NCI-H1092 treated with DMSO at 0.1 percent for 48 hours (cell line): ENCODE measurements around the gene ZBTB7C.

Source experiments
- DNase-seq: peaks from one replicate; lab custom pipeline; 2025; lab: John Stamatoyannopoulos, UW

ZBTB7C gene

DNA sequence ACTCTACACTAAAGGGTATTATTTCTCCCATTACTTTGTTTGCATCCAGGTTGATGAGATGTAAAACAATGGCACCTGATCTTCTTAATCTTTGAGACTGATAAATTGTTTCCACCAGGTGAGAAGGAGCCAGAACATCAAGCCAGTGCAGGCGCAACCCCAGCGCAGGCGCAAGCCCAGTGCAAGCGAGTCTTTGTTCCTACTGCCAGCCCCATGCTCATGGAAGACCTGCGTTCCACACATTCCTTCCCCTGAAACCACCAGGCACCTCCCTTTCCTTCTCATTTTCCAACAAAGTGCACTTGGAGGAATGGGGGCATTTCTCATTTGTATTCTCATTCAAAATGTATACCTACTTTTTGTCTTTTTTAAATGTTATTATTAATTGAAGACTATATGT lies 290.0 kb downstream of the ZBTB7C start:
- DNase-seq: no peak

GRCh38 chr18:48116873-48117630 lies 292.1 kb downstream of the ZBTB7C start:
- DNase-seq: no peak

GRCh38 chr18:48116017-48116416 lies 293.2 kb downstream of the ZBTB7C start:
- DNase-seq: no peak

DNA sequence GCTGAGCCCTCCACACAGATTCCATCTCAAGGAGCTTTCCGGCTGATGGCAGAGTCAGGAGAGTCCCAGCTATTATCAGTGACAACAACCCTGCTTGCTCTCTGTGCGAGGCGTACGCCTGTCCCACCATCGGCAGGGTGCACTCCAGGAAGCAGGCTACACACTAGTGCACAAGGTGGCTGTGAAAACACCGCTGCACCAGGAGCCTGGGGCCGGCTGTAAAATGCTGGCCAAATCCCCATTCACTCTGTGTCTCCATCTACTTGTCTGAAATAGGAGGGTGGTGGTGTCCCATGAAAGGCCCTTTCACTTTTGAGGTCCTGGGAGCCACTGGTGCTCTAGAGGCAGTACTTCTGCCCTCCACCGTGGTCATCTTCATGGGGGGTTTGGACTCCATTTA lies 295.5 kb downstream of the ZBTB7C start:
- no peak for DNase-seq

GRCh38 chr18:48111587-48111986 lies 297.6 kb downstream of the ZBTB7C start:
- no peak for DNase-seq

GRCh38 chr18:48110797-48111196 lies 298.4 kb downstream of the ZBTB7C start:
- DNase-seq: no peak

DNA sequence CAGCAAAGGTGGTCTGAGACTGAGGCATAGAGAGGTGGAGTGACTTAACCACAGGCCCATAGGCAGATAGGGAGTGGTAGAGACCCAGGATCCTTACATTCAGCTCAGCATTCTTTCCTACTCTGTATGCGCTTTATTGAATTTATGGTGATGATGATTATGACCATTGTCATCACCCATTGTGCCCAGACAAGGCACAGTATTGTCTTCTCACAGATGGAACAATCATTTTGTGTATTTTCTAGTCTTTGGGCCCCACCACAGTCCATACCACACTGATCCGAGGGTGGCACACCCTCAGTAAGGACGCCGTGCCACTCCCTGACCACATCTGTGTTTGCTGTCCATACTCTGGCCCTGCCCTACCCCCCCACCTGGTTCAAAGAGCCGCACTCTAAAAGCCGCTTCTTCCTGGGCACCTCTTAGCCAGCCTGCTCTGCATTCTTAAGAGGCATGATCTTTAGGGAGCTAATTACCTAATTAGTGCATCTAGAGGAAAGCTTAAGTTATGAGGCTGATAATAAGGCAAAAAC lies 299.2 kb downstream of the ZBTB7C start:
- no peak for DNase-seq

- DNase-seq: no peak
These were observed 301.0 kb downstream of the ZBTB7C start for GRCh38 chr18:48108136-48108535.

- DNase-seq: no peak
These were observed 302.0 kb downstream of the ZBTB7C start for GRCh38 chr18:48106976-48107781.

- DNase-seq: no peak
These were observed 302.7 kb downstream of the ZBTB7C start for GRCh38 chr18:48106498-48106897.

DNA sequence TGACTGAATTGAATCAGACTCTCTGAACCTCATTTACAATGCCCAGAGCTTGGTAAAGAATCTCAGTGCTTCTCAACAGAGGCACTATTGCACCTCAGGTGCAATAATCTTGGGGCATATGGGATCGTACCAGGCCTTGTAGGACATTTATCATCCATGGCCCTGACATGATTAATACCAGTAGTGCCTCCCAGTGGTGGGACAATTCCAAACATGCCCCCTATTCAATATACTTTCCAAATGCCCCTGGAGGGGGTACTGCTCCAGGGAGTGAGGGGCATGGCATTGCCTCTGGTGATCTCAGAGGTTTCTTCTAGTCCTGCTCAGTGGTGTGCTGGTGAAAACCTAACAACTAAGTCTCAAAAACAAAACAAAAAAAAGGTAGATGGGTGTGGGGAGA lies 303.9 kb downstream of the ZBTB7C start:
- no peak for DNase-seq

DNA sequence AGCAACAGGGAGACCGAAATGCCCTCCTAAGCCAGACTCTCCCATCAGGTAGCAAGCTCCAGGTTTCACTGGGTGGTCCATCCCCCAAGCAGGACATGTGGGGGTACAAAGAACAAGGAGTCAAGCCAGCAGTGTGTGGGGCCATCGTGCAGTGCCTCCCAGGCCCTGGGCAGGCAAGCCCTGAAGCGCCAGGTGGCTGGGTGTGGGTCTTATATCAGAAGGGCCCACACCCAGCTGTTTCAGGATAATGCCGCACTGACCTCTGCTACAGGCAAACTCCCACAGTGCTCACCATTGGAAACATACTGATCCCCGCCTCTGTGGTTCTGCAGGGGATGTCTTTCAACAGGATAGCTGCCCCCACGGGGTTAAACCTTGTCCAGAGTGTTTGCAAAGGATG lies 304.5 kb downstream of the ZBTB7C start:
- no peak for DNase-seq

GRCh38 chr18:48100651-48101165 lies 308.5 kb downstream of the ZBTB7C start:
- peak; percentile 16 for DNase-seq

DNA sequence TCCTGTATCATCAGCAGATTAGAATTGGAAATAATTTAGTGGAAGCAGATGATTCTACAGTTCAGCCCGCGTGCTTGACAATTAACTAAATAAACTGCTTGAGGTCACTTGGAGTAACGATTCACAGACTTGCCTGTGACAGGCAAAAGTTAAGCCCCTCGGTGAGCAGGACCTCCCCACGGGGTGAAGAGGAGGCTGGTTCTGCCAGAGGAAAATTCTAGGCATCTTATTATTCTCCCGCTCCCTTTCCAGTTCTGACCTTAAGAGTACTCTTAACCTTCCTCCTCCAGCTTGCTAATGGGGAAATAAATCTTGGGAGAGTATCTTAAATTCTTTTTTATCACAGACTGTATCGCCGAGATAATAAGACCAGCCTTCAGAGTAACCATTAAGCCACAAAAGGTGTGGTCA lies 309.0 kb downstream of the ZBTB7C start:
- DNase-seq: no peak

- no peak for DNase-seq
These were observed 309.6 kb downstream of the ZBTB7C start for GRCh38 chr18:48099481-48100164.

DNA sequence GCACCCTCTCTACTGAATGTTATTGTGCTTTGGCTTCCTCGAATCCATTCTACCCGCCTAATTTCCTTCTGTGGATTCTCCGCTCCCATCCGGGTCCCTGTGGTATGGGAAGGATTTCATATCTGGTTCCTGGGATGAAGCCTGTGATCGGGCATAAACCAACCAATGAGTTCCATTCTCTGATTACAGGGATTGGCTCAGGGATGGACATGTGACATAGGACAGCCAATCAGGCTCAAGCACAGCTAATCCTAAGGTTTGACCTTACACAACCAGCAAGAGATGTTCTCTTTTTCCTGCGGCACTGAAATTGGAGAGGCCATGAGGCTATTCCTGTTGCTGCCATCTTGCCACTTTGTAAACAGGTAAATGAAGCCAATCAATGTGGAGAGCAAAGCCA lies 310.6 kb downstream of the ZBTB7C start:
- DNase-seq: no peak

DNA sequence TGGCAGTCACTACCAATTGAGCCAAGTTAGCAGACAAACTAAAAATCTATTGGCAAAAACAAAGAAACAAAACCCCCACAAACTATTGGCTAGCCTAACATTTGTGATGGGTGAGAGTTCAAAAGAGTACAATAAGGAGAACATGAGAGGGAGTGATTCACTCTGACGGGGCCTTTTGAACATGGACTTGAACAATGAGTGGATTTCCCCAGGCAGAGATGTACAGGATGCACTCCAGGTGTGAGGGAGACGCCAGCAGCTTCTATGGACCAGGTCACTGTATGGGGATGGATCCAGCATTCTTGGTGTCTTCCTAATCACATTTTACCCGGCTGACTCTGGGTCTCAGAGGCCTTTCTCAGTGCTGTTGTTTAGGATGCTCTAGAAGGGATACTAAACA lies 311.2 kb downstream of the ZBTB7C start:
- DNase-seq: no peak

DNA sequence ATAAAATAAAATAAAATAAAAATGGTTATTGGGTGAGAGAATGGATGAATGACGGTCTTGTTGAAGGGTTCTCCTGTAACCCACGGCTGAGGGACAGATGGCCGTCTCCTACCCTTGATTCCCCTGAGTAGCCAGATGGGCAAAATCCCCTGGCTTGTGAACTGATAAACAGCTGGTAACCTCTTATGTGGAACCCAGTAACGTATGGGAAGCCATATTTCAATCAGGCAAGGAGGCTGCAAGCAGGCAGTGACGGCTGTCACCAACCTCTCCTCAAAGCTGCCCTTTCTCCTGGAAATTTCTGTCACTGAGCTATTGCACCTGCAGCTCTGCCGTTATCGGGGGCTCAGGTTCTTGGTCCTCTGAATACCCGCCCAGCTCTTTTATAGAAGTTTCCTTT lies 313.5 kb downstream of the ZBTB7C start:
- no peak for DNase-seq

DNA sequence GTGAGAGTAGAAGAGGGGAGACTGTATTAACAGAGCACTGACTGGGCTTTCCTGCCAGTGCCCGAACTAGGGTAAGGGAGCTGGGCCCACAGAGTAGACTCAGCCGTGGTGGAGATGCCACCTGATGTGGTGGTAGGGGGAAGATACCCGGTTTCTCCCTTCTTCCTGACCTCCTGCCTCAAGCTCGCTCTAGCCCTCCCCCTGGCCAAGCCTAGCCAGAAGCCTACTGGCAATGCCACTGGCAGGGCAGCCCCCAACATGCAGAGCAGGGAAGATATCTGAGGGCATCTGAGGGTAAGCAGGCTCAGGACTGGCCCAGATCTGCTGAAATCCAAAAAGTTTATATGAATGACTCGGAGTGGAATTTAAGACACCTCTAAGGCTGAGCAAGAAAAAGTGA lies 316.1 kb downstream of the ZBTB7C start:
- DNase-seq: no peak

DNA sequence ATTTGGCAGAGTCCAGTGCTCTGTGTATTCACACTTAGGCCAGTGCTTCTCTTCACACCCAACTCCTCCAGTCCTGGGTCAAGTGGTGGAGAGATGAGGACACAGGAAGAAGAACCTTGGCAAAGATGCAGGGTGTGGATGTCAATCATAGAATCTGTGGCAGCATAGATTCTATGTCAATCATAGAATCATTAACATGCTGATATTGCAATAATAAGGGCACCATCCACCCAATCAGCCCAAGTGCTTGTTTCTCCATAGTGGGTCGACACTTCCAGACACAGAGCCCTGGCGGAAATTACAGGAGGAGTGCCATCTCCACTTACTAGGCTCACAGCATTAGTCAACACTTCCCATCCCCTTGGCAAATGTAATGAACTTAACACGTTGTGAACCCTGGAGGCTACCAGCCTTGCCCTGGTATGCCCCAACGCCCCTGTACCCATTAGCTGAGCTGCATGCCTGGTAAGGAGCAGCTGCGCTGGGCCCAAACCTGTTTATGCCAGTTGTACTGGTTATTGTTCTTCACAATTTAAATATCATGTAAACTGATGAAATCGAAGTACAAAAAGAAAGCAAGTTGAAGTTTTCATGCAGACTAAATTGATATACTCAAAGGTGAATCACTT lies 317.2 kb downstream of the ZBTB7C start:
- DNase-seq: no peak

DNA sequence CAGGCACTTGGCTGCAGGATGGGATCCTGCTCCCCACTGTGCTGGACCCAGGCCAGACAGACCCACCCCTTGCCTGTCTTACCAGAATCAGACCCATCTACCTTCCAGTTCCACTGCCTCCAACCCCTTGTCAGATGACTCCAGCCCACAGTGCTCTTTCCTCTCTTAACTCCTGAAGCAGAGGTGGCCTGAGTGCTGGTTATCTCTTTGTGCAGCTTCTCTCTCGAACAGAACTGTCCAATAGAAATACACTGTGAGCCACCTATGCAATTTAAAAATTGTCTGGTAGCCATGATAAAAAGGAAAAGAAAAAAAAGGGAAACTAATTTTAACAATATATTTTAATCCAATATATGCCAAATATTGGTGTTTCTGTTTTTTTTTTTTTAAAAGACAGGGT lies 318.5 kb downstream of the ZBTB7C start:
- no peak for DNase-seq

- no peak for DNase-seq
These were observed 319.2 kb downstream of the ZBTB7C start for GRCh38 chr18:48090021-48090420.
